SK-N-SH (cell line): ENCODE results near the gene TGFB2. TPM values are rescaled to one million over a fixed set of nuclear protein-coding genes. Genes with fewer than 3 reads are reported as not detected.

ENCODE experiments used
- CTCF ChIA-PET: fragments of 300-600, 350-600 bp; formaldehyde crosslinking; extraction: SDS; loops from one replicate; lab custom pipeline; 2021; lab: Yijun Ruan, JAX
- POLR2A ChIA-PET: fragments of 350-600 bp; sonication (Branson Sonifier 250); formaldehyde crosslinking; extraction: SDS; loops from one replicate; lab custom pipeline; 2020; ENCODE audit warnings: antibody characterized with exemption, inconsistent platforms; lab: Yijun Ruan, JAX
- DNase-seq: peaks from one replicate; pipeline ENCODE4 v3.0.0; 2012
- H2AFZ ChIP-seq: fragments of 200-600 bp; sonication (generic); 2 replicates; pipeline ENCODE4 v1.8.1; 2016; ENCODE audit warnings: antibody characterized with exemption, mild to moderate bottlenecking, low read depth
- H3F3A ChIP-seq: fragments of 200-600 bp; sonication (generic); replicated peaks from 2 replicates; pipeline ENCODE3; 2016; ENCODE audit warnings: antibody characterized with exemption, mild to moderate bottlenecking; ENCODE audit not compliant: insufficient read depth
- H3K27ac ChIP-seq, 2 experiments: fragments of 200-500 bp in 1 of 2; fragments of 200-600 bp in 1 of 2; sonication (Bioruptor generic) in 1 of 2; sonication (generic), shearing (Covaris generic) in 1 of 2; 2 replicates each; pipeline versions ENCODE4 v1.5.1 to v1.6.1; 2014 to 2016; ENCODE audit warnings: low read depth in 2 of 2, inconsistent platforms in 1 of 2, low read length in 1 of 2, mild to moderate bottlenecking in 1 of 2, mixed read lengths in 1 of 2
- H3K27me3 ChIP-seq: fragments of 200-600 bp; sonication (generic), shearing (Covaris generic); 2 replicates; pipeline ENCODE4 v1.6.1; 2016; ENCODE audit warnings: mixed run types; ENCODE audit not compliant: insufficient read depth
- H3K36me3 ChIP-seq, 2 experiments: fragments of 200-500 bp in 1 of 2; fragments of 200-600 bp in 1 of 2; sonication (Bioruptor generic) in 1 of 2; sonication (generic) in 1 of 2; replicated peaks in 1 of 2; 2 replicates each; pipeline versions ENCODE3 to v1.5.1; 2014 to 2016; ENCODE audit warnings: low read length in 1 of 2, mild to moderate bottlenecking in 1 of 2; ENCODE audit not compliant: insufficient read depth in 2 of 2, control insufficient read depth in 1 of 2
- H3K4me1 ChIP-seq, 2 experiments: fragments of 200-500 bp in 1 of 2; fragments of 200-600 bp in 1 of 2; sonication (Bioruptor generic) in 1 of 2; sonication (generic), shearing (Covaris generic) in 1 of 2; 2 replicates each; pipeline versions ENCODE4 v1.5.1 to v1.6.1; 2014 to 2016; ENCODE audit warnings: low read depth in 1 of 2, low read length in 1 of 2, mixed run types in 1 of 2; ENCODE audit not compliant: insufficient read depth in 2 of 2, control insufficient read depth in 1 of 2
- H3K4me2 ChIP-seq: fragments of 200-600 bp; sonication (generic), shearing (Covaris generic); 2 replicates; pipeline ENCODE4 v1.6.1; 2017; ENCODE audit warnings: mixed run types
- H3K4me3 ChIP-seq, 2 experiments: fragments of 200-500 bp in 1 of 2; fragments of 200-600 bp in 1 of 2; sonication (Bioruptor generic) in 1 of 2; sonication (generic), shearing (Covaris generic) in 1 of 2; 2 replicates each; pipeline versions ENCODE4 v1.5.1 to v1.8.1; 2014 to 2016; ENCODE audit warnings: low read depth in 2 of 2, inconsistent platforms in 1 of 2, low read length in 1 of 2, mild to moderate bottlenecking in 1 of 2, mixed read lengths in 1 of 2, moderate library complexity in 1 of 2
- H3K79me2 ChIP-seq: fragments of 200-600 bp; sonication (generic); 2 replicates; pipeline ENCODE4 v1.8.1; 2017; ENCODE audit warnings: mild to moderate bottlenecking; ENCODE audit not compliant: insufficient read depth
- H3K9ac ChIP-seq: fragments of 200-600 bp; sonication (generic); 2 replicates; pipeline ENCODE4 v1.6.1; 2017; ENCODE audit warnings: mixed run types
- H3K9me2 ChIP-seq: fragments of 200-600 bp; sonication (generic); 2 replicates; pipeline ENCODE4 v1.6.1; 2017; ENCODE audit warnings: mixed run types
- H3K9me3 ChIP-seq: fragments of 200-600 bp; sonication (generic); 2 replicates; pipeline ENCODE4 v1.6.1; 2017; ENCODE audit warnings: mixed run types, mild to moderate bottlenecking, moderate library complexity
- H4K20me1 ChIP-seq: fragments of 200-600 bp; sonication (generic); 2 replicates; pipeline ENCODE4 v1.6.1; 2017; ENCODE audit warnings: mild to moderate bottlenecking, mixed run types; ENCODE audit not compliant: insufficient read depth
- FOXJ3 ChIP-seq: sonication (generic); formaldehyde crosslinking; IDR thresholded peaks from 2 replicates; pipeline ENCODE4 v1.5.1; 2020; ENCODE audit warnings: mild to moderate bottlenecking, missing genetic modification reagents
- MXI1 ChIP-seq: IDR thresholded peaks from 2 replicates; pipeline ENCODE4 v1.6.1; 2012; ENCODE audit warnings: mild to moderate bottlenecking, low read depth, low read length, improper control_type of control experiment
- NRF1 ChIP-seq: IDR thresholded peaks from 2 replicates; pipeline ENCODE4 v1.6.1; 2012; ENCODE audit warnings: low read depth, mild to moderate bottlenecking, low read length
- POLR2AphosphoS5 ChIP-seq: IDR thresholded peaks from 2 replicates; pipeline ENCODE4 v1.6.1; 2012; ENCODE audit warnings: low read depth, low read length
- RFX5 ChIP-seq: IDR thresholded peaks from 2 replicates; pipeline ENCODE4 v1.6.1; 2012; ENCODE audit warnings: mild to moderate bottlenecking, improper control_type of control experiment, low read length
- TCF12 ChIP-seq: IDR thresholded peaks from 2 replicates; pipeline ENCODE4 v1.4.0; 2012
- YY1 ChIP-seq: IDR thresholded peaks from 2 replicates; pipeline ENCODE4 v1.4.0; 2012; ENCODE audit warnings: low read depth, mild to moderate bottlenecking
- WGBS: methylation state at CpG from one replicate; pipeline ENCODE4 v1.1.6; 2017; ENCODE audit warnings: low lambda C conversion rate; 5-methylcytosine and 5-hydroxymethylcytosine counted together
- polyA plus RNA-seq, 3 experiments: library from polyadenylated mRNA; depleted of rRNA; stranded (reverse); fragments of >200 nt; gene quantifications; 2 replicates each; pipeline ENCODE4 v1.2.3, GENCODE V29; 2012
- TF ChIP-seq, protein P1 (sequence below): IDR thresholded peaks from 2 replicates; pipeline ENCODE4 v1.6.1; 2012; ENCODE audit warnings: mild to moderate bottlenecking, low read depth, low read length, moderate library complexity
- TF ChIP-seq, protein P2 (sequence below): IDR thresholded peaks from 2 replicates; pipeline ENCODE4; 2012
- TF ChIP-seq, protein P3 (sequence below): IDR thresholded peaks from 2 replicates; pipeline ENCODE4 v1.4.0; 2012; ENCODE audit warnings: low read depth, borderline replicate concordance
- TF ChIP-seq, protein P4 (sequence below): fragments of 200-600 bp; sonication (generic); IDR thresholded peaks from 2 replicates; pipeline ENCODE4 v1.6.1; 2017; ENCODE audit warnings: antibody characterized with exemption, mild to moderate bottlenecking, moderate library complexity

The TGFB2 gene
- polyA plus RNA-seq, 1 of the 3 experiments (the other 2 are of a cell fraction), result 2.4 TPM

DNA sequence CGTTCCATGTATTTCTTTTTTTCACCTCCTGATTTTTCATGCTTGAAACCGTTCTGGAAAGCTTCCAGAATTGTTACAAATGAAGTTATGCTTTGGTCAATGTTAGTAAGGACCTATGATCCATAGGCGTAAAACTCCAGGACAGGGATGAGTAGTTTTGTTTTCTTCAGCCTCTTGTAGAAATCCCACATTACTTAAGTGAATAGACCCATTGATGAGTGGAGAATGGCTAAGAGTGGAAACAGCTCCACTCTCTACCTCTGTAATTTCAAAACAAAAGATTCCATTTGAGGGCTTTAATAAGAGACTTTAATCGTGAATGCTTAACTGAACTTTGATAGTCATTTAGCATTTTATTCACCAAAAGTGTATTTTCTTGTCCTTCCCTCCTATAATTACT lies 3.0 kb upstream of the TGFB2 start:
- TF ChIP-seq, protein P1, sequence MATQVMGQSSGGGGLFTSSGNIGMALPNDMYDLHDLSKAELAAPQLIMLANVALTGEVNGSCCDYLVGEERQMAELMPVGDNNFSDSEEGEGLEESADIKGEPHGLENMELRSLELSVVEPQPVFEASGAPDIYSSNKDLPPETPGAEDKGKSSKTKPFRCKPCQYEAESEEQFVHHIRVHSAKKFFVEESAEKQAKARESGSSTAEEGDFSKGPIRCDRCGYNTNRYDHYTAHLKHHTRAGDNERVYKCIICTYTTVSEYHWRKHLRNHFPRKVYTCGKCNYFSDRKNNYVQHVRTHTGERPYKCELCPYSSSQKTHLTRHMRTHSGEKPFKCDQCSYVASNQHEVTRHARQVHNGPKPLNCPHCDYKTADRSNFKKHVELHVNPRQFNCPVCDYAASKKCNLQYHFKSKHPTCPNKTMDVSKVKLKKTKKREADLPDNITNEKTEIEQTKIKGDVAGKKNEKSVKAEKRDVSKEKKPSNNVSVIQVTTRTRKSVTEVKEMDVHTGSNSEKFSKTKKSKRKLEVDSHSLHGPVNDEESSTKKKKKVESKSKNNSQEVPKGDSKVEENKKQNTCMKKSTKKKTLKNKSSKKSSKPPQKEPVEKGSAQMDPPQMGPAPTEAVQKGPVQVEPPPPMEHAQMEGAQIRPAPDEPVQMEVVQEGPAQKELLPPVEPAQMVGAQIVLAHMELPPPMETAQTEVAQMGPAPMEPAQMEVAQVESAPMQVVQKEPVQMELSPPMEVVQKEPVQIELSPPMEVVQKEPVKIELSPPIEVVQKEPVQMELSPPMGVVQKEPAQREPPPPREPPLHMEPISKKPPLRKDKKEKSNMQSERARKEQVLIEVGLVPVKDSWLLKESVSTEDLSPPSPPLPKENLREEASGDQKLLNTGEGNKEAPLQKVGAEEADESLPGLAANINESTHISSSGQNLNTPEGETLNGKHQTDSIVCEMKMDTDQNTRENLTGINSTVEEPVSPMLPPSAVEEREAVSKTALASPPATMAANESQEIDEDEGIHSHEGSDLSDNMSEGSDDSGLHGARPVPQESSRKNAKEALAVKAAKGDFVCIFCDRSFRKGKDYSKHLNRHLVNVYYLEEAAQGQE, result no peak
- TF ChIP-seq NRF1 (no peak), YY1 (no peak), RFX5 (no peak), FOXJ3 (CRISPR knock-in tag) (no peak), TCF12 (no peak), POLR2AphosphoS5 (no peak), MXI1 (no peak)
- TF ChIP-seq, protein P2, sequence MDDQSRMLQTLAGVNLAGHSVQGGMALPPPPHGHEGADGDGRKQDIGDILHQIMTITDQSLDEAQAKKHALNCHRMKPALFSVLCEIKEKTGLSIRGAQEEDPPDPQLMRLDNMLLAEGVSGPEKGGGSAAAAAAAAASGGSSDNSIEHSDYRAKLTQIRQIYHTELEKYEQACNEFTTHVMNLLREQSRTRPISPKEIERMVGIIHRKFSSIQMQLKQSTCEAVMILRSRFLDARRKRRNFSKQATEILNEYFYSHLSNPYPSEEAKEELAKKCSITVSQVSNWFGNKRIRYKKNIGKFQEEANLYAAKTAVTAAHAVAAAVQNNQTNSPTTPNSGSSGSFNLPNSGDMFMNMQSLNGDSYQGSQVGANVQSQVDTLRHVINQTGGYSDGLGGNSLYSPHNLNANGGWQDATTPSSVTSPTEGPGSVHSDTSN, result no peak
- TF ChIP-seq, protein P3, sequence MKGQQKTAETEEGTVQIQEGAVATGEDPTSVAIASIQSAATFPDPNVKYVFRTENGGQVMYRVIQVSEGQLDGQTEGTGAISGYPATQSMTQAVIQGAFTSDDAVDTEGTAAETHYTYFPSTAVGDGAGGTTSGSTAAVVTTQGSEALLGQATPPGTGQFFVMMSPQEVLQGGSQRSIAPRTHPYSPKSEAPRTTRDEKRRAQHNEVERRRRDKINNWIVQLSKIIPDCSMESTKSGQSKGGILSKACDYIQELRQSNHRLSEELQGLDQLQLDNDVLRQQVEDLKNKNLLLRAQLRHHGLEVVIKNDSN, result no peak
- TF ChIP-seq, protein P4, sequence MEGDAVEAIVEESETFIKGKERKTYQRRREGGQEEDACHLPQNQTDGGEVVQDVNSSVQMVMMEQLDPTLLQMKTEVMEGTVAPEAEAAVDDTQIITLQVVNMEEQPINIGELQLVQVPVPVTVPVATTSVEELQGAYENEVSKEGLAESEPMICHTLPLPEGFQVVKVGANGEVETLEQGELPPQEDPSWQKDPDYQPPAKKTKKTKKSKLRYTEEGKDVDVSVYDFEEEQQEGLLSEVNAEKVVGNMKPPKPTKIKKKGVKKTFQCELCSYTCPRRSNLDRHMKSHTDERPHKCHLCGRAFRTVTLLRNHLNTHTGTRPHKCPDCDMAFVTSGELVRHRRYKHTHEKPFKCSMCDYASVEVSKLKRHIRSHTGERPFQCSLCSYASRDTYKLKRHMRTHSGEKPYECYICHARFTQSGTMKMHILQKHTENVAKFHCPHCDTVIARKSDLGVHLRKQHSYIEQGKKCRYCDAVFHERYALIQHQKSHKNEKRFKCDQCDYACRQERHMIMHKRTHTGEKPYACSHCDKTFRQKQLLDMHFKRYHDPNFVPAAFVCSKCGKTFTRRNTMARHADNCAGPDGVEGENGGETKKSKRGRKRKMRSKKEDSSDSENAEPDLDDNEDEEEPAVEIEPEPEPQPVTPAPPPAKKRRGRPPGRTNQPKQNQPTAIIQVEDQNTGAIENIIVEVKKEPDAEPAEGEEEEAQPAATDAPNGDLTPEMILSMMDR, result no peak
- TF ChIP-seq, all 33 proteins: peak for 0
- H3K27me3 ChIP-seq, result no peaks in the 10 kb centered on the region
- no peaks in the 10 kb centered on the region for H3K9me3 ChIP-seq
- no peak overlapping the region for H3K4me3 ChIP-seq
- no peak for DNase-seq
- H3F3A ChIP-seq, result no peaks in the 10 kb centered on the region
- H4K20me1 ChIP-seq, result no peaks in the 10 kb centered on the region
- ChIA-PET POLR2A (no interaction called here), CTCF (interaction anchor here (4.7 kb wide), 1 partner anchor 12 kb away, joined by 22 read pairs; no protein-coding TSS in a partner anchor)
- H3K79me2 ChIP-seq, result no peaks in the 10 kb centered on the region
- no peak overlapping the region for H3K4me2 ChIP-seq
- 95% methylated on average over 4 of the region's 4 CpGs for WGBS
- H3K4me1 ChIP-seq, result peaks cover 0 to 12% of the 10 kb centered on the region in 2 experiments; a peak in 2 of 4 replicates
- no peak overlapping the region for H2AFZ ChIP-seq
- H3K27ac ChIP-seq, result no peak overlapping the region
- H3K9me2 ChIP-seq, result no peaks in the 10 kb centered on the region
- peaks cover 0 to 8% of the 10 kb centered on the region in 2 experiments for H3K36me3 ChIP-seq
- H3K9ac ChIP-seq, result no peak overlapping the region
